Activated naive CD8-positive, alpha-beta T cell (primary cell): ENCODE measurements around the gene TEAD1.

Experiments
- H3K27ac Mint-ChIP-seq: one replicate; pipeline ENCODE4 v1.8.0; 2021; ENCODE audit warnings: mixed read lengths
- H3K27me3 Mint-ChIP-seq: one replicate; pipeline ENCODE4 v1.8.0; 2021; ENCODE audit warnings: mixed read lengths
- H3K36me3 Mint-ChIP-seq: one replicate; pipeline ENCODE4 v1.8.0; 2021; ENCODE audit warnings: mixed read lengths
- H3K4me1 Mint-ChIP-seq: one replicate; pipeline ENCODE4 v1.8.0; 2021; ENCODE audit warnings: low read depth, mixed read lengths
- H3K4me3 Mint-ChIP-seq: one replicate; pipeline ENCODE4 v1.8.0; 2021; ENCODE audit warnings: mild to moderate bottlenecking, mixed read lengths
- H3K9me3 Mint-ChIP-seq: one replicate; pipeline ENCODE4 v1.8.0; 2021; ENCODE audit warnings: low read depth, mixed read lengths

The TEAD1 gene

DNA sequence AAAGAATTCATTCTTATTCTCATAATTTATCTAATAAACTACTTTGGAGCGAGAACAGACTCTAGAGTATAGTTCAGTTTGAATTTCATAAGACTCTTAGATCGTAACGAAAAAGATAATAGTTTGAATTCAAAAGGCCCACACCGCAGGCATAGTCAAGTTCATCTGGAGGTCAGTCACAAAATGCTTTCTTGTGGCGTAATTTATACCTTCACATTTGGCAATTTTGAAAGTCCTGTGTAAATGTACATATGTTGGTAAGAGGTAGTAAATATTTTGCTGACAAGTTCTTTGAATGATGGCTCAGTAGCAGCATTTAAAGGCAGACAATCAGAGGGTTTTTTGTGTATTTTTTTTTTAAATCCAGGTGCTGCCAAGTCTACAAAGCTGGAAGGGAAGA, 88.1 kb downstream of the TEAD1 start:
- Mint-ChIP-seq H3K27ac (no peak overlapping the region), H3K4me1 (no peaks in the 10 kb centered on the region), H3K27me3 (peaks cover 8% of the 10 kb centered on the region), H3K9me3 (no peaks in the 10 kb centered on the region), H3K4me3 (no peak overlapping the region), H3K36me3 (no peaks in the 10 kb centered on the region)

DNA sequence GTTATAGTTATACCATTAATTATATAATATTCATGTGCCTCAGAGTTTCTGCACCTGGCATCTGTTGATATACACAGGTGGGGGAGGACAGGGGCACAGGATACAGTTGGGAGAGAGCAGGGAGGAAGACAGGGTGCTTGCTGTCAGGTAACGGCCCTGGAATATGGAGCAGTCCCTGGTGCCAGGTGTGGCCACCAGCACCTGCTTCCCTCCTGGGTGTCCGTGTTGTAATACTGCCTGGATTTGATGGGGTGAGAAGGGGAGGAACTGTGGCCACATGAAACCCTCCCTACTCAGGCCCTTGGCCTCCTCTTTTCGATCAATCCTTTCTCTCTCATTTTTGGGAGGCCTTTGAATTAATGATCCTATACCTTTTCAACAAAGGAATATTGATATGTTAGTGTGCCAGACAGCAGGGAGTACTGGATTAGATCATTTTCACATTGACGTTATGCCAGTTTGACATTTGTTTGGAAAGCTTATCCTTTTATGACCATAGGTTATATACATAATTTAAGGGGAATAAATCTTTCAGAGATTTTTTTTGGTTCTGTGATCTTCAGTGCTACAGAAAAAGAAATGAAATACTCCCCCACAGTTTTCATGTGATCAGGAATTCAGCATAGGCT, 88.6 kb downstream of the TEAD1 start:
- H3K9me3 Mint-ChIP-seq, result no peaks in the 10 kb centered on the region
- H3K27ac Mint-ChIP-seq, result no peak overlapping the region
- H3K36me3 Mint-ChIP-seq, result no peaks in the 10 kb centered on the region
- no peak overlapping the region for H3K4me3 Mint-ChIP-seq
- no peaks in the 10 kb centered on the region for H3K4me1 Mint-ChIP-seq
- peaks cover 12% of the 10 kb centered on the region for H3K27me3 Mint-ChIP-seq

DNA sequence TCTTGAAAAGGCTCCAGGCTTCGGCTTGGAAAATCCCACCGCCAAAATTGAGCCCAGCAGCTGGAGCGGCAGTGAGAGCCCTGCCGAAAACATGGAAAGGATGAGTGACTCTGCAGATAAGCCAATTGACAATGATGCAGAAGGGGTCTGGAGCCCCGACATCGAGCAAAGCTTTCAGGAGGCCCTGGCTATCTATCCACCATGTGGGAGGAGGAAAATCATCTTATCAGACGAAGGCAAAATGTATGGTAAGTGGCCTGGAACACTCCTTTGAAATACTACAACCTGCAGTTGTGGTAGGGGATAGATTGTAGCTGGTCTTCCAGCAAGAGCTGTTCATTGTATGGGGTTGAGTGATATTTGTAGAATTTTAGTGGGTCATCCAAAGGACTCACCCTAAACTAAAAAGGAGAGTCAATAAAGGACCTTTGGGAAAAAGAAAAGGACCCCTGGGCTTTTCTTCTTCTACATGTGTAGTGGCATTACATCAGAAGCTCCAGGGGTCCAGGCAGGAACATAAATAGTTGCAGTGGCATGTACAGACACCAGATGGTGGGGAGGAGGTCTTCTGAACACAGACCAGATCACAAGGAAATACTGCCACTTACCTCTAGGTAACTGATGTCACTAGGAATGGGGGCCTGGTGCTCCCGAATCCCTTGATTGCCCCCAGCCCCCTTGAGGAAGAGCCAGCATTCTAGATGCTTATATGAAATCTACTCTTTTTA, 90.1 kb downstream of the TEAD1 start:
- no peak overlapping the region for H3K27ac Mint-ChIP-seq
- H3K9me3 Mint-ChIP-seq, result no peaks in the 10 kb centered on the region
- no peak overlapping the region for H3K4me3 Mint-ChIP-seq
- peaks cover 12% of the 10 kb centered on the region for H3K27me3 Mint-ChIP-seq
- H3K4me1 Mint-ChIP-seq, result no peaks in the 10 kb centered on the region
- H3K36me3 Mint-ChIP-seq, result no peaks in the 10 kb centered on the region

DNA sequence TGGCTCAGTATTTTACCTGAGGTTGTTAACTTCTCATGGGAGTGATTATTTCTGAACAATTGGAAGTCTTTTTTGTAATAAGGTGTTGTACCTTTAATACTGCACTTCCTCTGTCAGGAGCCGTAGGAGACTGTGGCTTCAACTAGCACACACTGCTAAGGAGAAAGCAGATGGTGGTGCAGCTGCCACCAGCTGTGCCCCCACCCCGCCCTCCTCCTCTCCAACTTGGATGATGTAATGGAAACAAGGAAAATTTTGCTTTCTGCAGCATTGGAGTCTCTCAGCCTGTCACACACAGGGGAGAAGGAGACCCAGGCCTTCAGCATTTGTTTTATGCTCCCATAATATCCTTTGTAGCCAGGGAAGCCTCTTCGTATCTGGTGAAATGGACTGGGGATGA, 91.2 kb downstream of the TEAD1 start:
- Mint-ChIP-seq H3K27me3 (peaks cover 9% of the 10 kb centered on the region), H3K36me3 (no peaks in the 10 kb centered on the region)

DNA sequence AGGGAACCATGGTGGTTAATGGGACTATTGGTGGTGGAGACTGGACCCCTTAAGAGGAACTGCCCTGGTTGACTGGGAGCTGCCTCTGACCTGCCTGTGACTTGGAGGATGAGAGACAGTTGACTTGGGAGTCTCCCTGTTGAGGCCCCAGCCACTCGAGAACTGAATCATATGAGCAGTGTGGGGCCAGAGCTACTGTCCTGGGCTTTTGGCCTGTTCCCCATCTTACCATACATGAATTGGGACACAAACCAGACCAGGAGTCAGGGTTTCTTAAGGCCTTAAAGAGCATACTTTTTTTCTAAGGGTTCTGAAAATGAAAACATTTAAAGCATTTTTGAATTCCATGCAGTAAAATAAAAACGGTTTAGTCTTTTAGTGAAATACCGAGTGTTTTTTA, 92.8 kb downstream of the TEAD1 start:
- Mint-ChIP-seq H3K27me3 (peaks cover 7% of the 10 kb centered on the region), H3K4me3 (no peak overlapping the region), H3K27ac (no peak overlapping the region), H3K9me3 (no peaks in the 10 kb centered on the region), H3K4me1 (peaks cover under 1% of the 10 kb centered on the region), H3K36me3 (no peaks in the 10 kb centered on the region)

More for the DNA sequence above, 91.2 kb downstream of the TEAD1 start:
- no peaks in the 10 kb centered on the region for H3K4me1 Mint-ChIP-seq
- no peak overlapping the region for H3K27ac Mint-ChIP-seq
- no peaks in the 10 kb centered on the region for H3K9me3 Mint-ChIP-seq
- no peak overlapping the region for H3K4me3 Mint-ChIP-seq

DNA sequence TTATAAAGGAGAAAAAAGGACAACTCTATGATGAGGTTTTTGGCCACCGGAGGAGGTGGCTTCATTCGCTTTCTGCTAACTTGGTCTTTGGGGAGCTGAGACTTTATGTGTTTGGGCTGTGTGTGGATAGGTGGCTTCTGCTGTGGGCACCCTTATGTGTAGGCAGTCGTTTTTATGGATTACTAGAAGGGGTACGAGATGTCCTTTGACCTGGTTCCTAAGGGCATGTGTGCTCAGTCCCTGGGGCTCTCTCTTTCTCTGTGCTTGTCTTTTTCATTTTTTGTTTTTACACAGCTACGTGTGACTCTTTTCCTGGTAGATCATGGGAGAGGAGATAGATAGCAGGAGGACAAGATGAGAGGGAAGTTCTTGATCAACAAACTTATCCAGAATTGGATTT, 93.4 kb downstream of the TEAD1 start:
- H3K27ac Mint-ChIP-seq, result no peak overlapping the region
- H3K9me3 Mint-ChIP-seq, result no peaks in the 10 kb centered on the region
- no peaks in the 10 kb centered on the region for H3K36me3 Mint-ChIP-seq
- peaks cover 1% of the 10 kb centered on the region for H3K4me1 Mint-ChIP-seq
- H3K4me3 Mint-ChIP-seq, result no peak overlapping the region
- H3K27me3 Mint-ChIP-seq, result peaks cover 7% of the 10 kb centered on the region

DNA sequence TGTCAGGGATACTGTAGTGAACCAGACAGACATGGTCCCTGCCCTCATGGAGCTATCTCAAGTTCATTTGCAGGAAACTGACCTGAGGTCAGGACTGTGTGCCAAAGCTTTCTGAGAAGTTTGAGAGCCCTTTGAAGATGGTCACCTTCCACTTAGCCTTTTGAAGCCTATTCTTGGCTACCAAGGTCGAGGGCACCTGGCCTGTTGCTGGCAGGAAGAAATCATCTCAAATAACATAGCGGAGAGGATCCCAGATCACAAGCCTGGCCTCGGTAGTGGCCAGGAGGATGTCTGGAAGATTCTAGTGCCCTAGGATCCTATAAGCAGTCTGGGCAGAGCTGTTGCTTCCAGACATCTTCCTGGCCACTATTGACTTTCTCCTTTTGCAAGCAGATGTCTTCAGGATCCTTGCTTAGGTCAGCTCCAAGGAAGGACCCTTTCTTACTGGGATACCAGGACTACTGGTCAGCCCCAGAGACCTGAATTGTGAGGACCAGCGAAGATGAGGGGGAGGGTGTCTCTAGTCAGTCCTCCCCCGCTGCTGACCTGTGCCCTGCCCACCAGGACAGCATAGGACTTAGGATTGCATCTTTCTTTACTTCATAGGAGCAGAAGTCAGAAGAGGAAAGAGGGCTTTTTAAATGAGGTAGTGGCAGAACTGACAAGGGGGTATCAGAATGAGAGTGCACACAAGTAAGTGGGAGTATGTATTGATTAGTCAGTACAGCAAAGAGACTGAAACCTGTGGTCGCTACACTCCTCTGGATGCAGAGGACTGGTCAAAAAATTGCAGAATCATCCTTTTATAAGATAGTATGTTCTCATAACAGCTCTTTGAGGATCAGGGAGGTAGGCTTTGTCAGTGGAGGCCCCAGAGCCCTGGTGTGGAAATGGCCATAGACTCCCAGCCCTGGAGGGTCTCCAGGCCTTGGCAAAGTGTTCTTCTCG, 94.8 kb downstream of the TEAD1 start:
- Mint-ChIP-seq H3K9me3 (no peaks in the 10 kb centered on the region), H3K27ac (no peak overlapping the region), H3K4me3 (no peak overlapping the region), H3K4me1 (peaks cover 1% of the 10 kb centered on the region), H3K27me3 (peaks cover 8% of the 10 kb centered on the region), H3K36me3 (no peaks in the 10 kb centered on the region)

DNA sequence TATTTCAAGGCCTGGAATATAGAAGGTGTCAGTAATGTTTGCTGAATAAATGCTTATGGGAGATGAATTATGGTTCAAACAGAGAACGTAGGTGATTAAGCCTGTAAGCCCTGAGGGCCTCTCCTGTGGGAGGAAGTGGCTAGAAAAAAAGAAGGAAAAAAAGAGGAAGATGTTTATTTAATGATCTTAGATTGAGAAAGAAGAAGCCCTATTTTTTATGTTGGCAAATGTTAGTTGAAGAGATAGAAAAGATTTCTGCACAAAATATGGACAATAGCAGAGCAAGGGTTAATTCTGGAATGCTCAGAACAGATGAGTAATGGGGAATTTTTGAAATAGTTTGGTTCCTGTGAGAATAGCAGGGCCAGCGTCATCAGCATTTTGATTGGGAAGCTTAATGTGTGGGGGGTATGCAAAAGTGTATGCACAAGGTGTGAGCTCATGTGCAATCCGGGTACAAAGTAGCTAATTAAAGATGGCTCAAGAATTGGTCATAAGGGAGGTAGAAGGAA, 95.7 kb downstream of the TEAD1 start:
- Mint-ChIP-seq H3K36me3 (no peaks in the 10 kb centered on the region), H3K9me3 (no peaks in the 10 kb centered on the region), H3K4me1 (peaks cover 1% of the 10 kb centered on the region), H3K27me3 (peaks cover 8% of the 10 kb centered on the region), H3K4me3 (no peak overlapping the region), H3K27ac (no peak overlapping the region)

DNA sequence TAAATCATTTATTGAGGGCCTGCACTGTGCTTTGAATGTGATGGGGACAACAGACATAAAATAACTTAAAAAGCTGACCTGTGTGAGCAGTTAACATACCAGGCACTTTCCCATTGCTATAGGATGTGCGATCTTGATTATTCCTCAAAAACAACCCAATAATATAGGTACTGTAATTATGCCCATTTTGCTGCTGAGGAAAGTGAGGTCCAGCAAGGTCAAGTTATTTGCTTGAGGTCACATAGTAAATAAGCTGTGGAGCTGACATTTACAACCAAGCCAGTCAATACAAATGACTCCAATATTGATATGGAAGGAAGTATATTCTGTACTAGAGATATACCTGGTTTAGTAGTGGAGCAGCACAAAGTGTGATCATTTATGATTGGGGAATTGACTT, 96.2 kb downstream of the TEAD1 start:
- Mint-ChIP-seq H3K27ac (no peak overlapping the region), H3K36me3 (no peaks in the 10 kb centered on the region), H3K27me3 (peaks cover 9% of the 10 kb centered on the region), H3K4me3 (no peak overlapping the region), H3K4me1 (peaks cover 1% of the 10 kb centered on the region), H3K9me3 (no peaks in the 10 kb centered on the region)

DNA sequence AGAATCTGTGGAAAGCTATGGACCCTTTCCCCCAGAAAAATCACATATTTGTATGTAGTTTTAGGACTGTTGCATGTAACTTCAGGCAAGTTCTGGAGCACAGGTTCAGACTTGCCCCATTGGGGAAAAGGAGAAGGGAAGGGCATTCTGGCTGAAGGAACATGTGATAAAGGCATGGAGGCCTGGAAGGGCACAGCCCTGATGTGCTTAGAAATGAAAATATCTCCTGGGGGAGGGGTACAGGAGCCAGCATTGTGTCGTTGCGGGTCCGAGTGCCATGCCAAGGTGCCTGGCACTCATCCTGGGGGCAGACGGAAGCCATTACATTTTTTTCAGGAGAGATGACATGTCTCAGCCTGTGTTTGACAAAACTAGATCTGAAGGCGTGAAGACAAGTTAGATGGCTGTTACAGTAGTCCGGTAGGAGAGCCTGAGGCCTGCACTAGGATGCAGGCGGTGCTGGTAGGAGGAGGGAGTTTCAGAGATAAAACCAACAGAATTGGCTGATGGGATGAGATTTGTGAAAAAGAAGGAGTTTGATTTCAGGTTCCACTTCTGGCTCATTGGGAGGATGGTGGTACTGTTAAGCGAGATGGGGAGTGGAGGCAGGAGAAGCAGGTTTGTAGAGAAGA, 96.9 kb downstream of the TEAD1 start:
- Mint-ChIP-seq H3K4me3 (no peak overlapping the region), H3K4me1 (peaks cover 1% of the 10 kb centered on the region), H3K27ac (no peak overlapping the region), H3K27me3 (peaks cover 11% of the 10 kb centered on the region), H3K9me3 (no peaks in the 10 kb centered on the region), H3K36me3 (no peaks in the 10 kb centered on the region)

DNA sequence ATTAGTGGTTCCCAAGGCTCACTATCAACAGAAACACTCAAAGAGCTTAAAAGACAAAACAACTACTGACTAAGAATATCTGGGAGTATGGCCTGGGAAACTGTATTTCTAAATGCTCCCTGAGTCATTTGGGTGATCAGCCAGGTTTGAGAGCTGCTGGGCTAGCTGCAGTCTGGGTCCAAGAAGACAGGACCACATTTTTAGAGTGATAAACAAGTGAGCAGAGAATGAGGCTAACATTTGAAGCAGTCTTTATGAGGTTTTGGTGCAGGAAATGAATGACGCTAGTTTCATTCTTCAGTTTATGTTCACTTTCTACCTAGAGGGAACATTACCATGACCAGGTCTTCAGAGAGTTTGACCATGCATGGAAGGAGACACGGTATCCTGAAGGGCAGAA, 97.7 kb downstream of the TEAD1 start:
- Mint-ChIP-seq H3K9me3 (no peaks in the 10 kb centered on the region), H3K36me3 (no peaks in the 10 kb centered on the region), H3K4me3 (no peak overlapping the region), H3K27ac (no peak overlapping the region), H3K27me3 (peaks cover 13% of the 10 kb centered on the region), H3K4me1 (peaks cover 1% of the 10 kb centered on the region)

DNA sequence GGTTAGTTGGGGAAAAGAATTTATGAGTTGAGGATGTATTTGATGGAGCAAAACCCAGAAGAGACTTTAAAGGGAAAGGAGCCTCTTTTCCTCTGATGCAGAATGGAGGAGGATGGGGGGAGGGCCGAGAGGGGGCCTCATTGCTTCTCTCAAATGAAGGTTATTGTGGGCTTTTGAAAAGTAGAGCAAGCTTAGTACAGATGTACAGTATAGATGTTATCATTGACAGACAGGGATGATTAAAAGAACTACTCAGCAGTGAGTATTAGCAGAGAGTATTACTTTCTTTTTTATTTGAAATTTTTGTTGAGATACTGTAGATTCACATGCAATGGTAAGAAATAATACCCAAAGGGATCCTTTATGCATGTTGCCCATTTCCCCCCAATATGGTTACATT, 98.1 kb downstream of the TEAD1 start:
- Mint-ChIP-seq H3K27ac (no peak overlapping the region), H3K4me1 (peaks cover 1% of the 10 kb centered on the region), H3K27me3 (peaks cover 13% of the 10 kb centered on the region), H3K9me3 (no peaks in the 10 kb centered on the region), H3K4me3 (no peak overlapping the region), H3K36me3 (no peaks in the 10 kb centered on the region)

DNA sequence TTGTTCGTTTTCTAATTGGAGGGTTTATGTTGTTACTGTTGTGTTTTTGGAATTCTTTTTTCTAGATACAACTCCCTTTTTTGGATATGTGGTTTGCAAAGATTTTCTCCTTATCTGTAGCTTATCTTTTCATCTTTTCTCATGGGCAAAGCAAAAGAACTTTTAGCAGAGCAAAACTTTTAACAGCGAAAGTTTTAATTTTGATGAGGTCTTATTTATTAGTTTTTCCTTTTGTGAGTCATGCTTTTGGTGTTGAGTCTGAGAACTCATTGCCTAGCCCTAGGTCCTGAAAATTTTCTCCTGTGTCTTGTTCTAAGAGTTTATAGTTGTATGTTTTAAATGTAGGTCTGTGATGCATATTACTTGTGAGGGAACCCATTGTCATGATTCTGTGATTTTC, 99.4 kb downstream of the TEAD1 start:
- H3K27me3 Mint-ChIP-seq, result peaks cover 8% of the 10 kb centered on the region
- H3K4me3 Mint-ChIP-seq, result no peak overlapping the region
- no peak overlapping the region for H3K27ac Mint-ChIP-seq
- H3K4me1 Mint-ChIP-seq, result peaks cover 1% of the 10 kb centered on the region
- no peaks in the 10 kb centered on the region for H3K9me3 Mint-ChIP-seq
- no peaks in the 10 kb centered on the region for H3K36me3 Mint-ChIP-seq

DNA sequence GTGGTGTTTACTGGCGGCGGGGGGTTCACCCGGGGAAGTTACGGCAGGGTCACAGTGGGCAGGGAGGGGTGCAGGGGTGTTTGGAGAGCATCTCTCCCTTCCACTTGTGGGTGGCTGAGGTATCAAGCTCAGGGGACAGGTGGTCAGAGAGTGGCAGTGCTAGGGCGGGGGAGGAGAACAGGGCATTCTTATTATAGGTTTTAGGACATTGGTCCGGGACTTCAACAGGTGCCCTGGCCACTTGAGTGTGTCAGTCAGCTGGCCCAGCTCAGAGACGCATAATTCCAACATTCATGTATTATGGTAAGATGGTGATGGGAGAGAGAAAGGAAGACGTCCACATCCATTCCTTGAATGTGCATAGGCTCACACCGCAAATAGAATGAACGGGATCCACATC, 101.7 kb downstream of the TEAD1 start:
- Mint-ChIP-seq H3K4me1 (peaks cover 1% of the 10 kb centered on the region), H3K27ac (no peak overlapping the region), H3K36me3 (no peaks in the 10 kb centered on the region), H3K27me3 (peaks cover 16% of the 10 kb centered on the region), H3K9me3 (no peaks in the 10 kb centered on the region), H3K4me3 (no peak overlapping the region)
